HepG2 (cell line): ENCODE data around the gene EEPD1. TPM values are rescaled to one million over a fixed set of nuclear protein-coding genes. Genes with fewer than 3 reads are reported as not detected.

Experiments
- AFF4 ChIP-seq: sonication (generic); formaldehyde crosslinking; IDR thresholded peaks from 2 replicates; pipeline ENCODE4 v1.4.0; 2020; ENCODE audit warnings: missing genetic modification reagents
- CCAR2 ChIP-seq: fragments of 200-400 bp; formaldehyde crosslinking; optimal IDR thresholded peaks from 2 replicates; pipeline ENCODE3; 2018; ENCODE audit warnings: low read depth, mild to moderate bottlenecking, low read length, moderate library complexity
- DMAP1 ChIP-seq: IDR thresholded peaks from 2 replicates; pipeline ENCODE4 v1.6.1; 2016
- DMTF1 ChIP-seq: sonication (generic); formaldehyde crosslinking; IDR thresholded peaks from 2 replicates; pipeline ENCODE4 v1.4.0; 2020; ENCODE audit warnings: mild to moderate bottlenecking, missing genetic modification reagents
- ESRRA ChIP-seq: sonication (generic); formaldehyde crosslinking; IDR thresholded peaks from 2 replicates; pipeline ENCODE4 v1.5.1; 2020; ENCODE audit warnings: mild to moderate bottlenecking, low read depth, missing genetic modification reagents
- FOXO1 ChIP-seq: sonication (generic); formaldehyde crosslinking; IDR thresholded peaks from 2 replicates; pipeline ENCODE4 v1.4.0; 2020; ENCODE audit warnings: missing genetic modification reagents
- MIXL1 ChIP-seq: IDR thresholded peaks from 2 replicates; pipeline ENCODE4 v1.6.1; 2016
- MXD3 ChIP-seq: IDR thresholded peaks from 2 replicates; pipeline ENCODE4 v1.6.1; 2016; ENCODE audit warnings: mild to moderate bottlenecking, missing biosample characterization, missing genetic modification reagents
- RXRA ChIP-seq: sonication (generic); formaldehyde crosslinking; IDR thresholded peaks from 2 replicates; pipeline ENCODE4 v1.5.1; 2020; ENCODE audit warnings: missing genetic modification reagents
- SIX1 ChIP-seq: sonication (generic); formaldehyde crosslinking; IDR thresholded peaks from 2 replicates; pipeline ENCODE4 v1.4.0; 2020; ENCODE audit warnings: missing genetic modification reagents, borderline replicate concordance
- UBTF ChIP-seq: sonication (generic); formaldehyde crosslinking; IDR thresholded peaks from 2 replicates; pipeline ENCODE4 v1.4.0; 2020; ENCODE audit warnings: mild to moderate bottlenecking, missing genetic modification reagents
- ZC3H13 ChIP-seq: sonication (generic); formaldehyde crosslinking; IDR thresholded peaks from 2 replicates; pipeline ENCODE4 v1.8.1; 2023; ENCODE audit warnings: mild to moderate bottlenecking, missing genetic modification reagents, moderate library complexity
- ZFAT ChIP-seq: sonication (generic); formaldehyde crosslinking; conservative IDR thresholded peaks from 2 replicates; pipeline ENCODE4 v1.8.1; 2023; ENCODE audit warnings: missing genetic modification reagents, inconsistent platforms
- ZMYM2 ChIP-seq: sonication (generic); formaldehyde crosslinking; IDR thresholded peaks from 2 replicates; pipeline ENCODE4 v1.8.0; 2022; ENCODE audit warnings: mild to moderate bottlenecking, missing genetic modification reagents
- ZNF10 ChIP-seq: sonication (generic); formaldehyde crosslinking; IDR thresholded peaks from 2 replicates; pipeline ENCODE4 v1.4.0; 2020; ENCODE audit warnings: mild to moderate bottlenecking, low read depth, missing genetic modification reagents, borderline replicate concordance
- ZNF12 ChIP-seq: sonication (generic); formaldehyde crosslinking; IDR thresholded peaks from 2 replicates; pipeline ENCODE4 v1.5.0; 2020; ENCODE audit warnings: missing genetic modification reagents
- ZNF331 ChIP-seq: sonication (generic); formaldehyde crosslinking; IDR thresholded peaks from 2 replicates; pipeline ENCODE4 v1.4.0; 2020; ENCODE audit warnings: missing genetic modification reagents
- ZNF354B ChIP-seq: sonication (generic); formaldehyde crosslinking; IDR thresholded peaks from 2 replicates; pipeline ENCODE4 v1.8.0; 2022; ENCODE audit warnings: mild to moderate bottlenecking, missing genetic modification reagents
- ZNF557 ChIP-seq: sonication (generic); formaldehyde crosslinking; IDR thresholded peaks from 2 replicates; pipeline ENCODE4 v1.4.0; 2020; ENCODE audit warnings: missing genetic modification reagents
- ZNF749 ChIP-seq: sonication (generic); formaldehyde crosslinking; IDR thresholded peaks from 2 replicates; pipeline ENCODE4 v1.8.0; 2022; ENCODE audit warnings: mild to moderate bottlenecking, missing genetic modification reagents, moderate library complexity, borderline replicate concordance
- ZNF792 ChIP-seq: IDR thresholded peaks from 2 replicates; pipeline ENCODE4 v1.6.1; 2016
- polyA plus RNA-seq, 8 experiments: library from polyadenylated mRNA; depleted of rRNA in 3 of 8; stranded (reverse) in 7 of 8; unstranded in 1 of 8; fragments of >200 nt; fragmentation: Illumina TruSeq in 4 of 8; extraction: Trizol in 4 of 8; gene quantifications; 2 replicates each; pipeline versions ENCODE4 v1.2.1 to v1.2.3, GENCODE V29; 2011 to 2016; ENCODE audit warnings: low read depth in 4 of 8, missing spikeins in 1 of 8, mixed read lengths in 1 of 8; ENCODE audit not compliant: insufficient read depth in 1 of 8
- total RNA-seq, 5 experiments: library from RNA; depleted of rRNA; stranded (reverse); fragments of >200 nt; fragmentation: Illumina TruSeq; extraction: Trizol; gene quantifications; 2 replicates each; pipeline ENCODE4 v1.2.3, GENCODE V29; 2016; ENCODE audit warnings: low read depth in 1 of 5

Gene EEPD1
- total and polyA plus RNA-seq, 2 of the 13 experiments (the other 11 are each of a cell fraction or from before 2014, with no cell fraction given): 10.1 to 16.4 TPM

GRCh38 chr7:36291387-36292316, 138.6 kb downstream of the EEPD1 start (continued):
- TF ChIP-seq UBTF (CRISPR knock-in tag): no peak; the same call in 1 of the 2 replicates
- TF ChIP-seq SIX1: no peak
- TF ChIP-seq MIXL1 (CRISPR knock-in tag): no peak
- no peak for TF ChIP-seq MXD3 (CRISPR knock-in tag)
- no peak for TF ChIP-seq ZFAT (CRISPR knock-in tag)
- TF ChIP-seq AFF4 (CRISPR knock-in tag): no peak
- TF ChIP-seq ZNF557 (CRISPR knock-in tag): no peak
- TF ChIP-seq DMTF1 (CRISPR knock-in tag): no peak
- TF ChIP-seq ZMYM2 (CRISPR knock-in tag): no peak
- no peak for TF ChIP-seq ZNF10
- TF ChIP-seq ZNF12 (CRISPR knock-in tag): no peak
- no peak for TF ChIP-seq ZNF749 (CRISPR knock-in tag)
- TF ChIP-seq ESRRA (CRISPR knock-in tag): peak; percentile 16; the same call in 1 of the 2 replicates
- TF ChIP-seq ZNF354B: no peak
- TF ChIP-seq DMAP1 (CRISPR knock-in tag): no peak
- peak; percentile 51; the same call in 1 of the 2 replicates for TF ChIP-seq FOXO1
- no peak for TF ChIP-seq ZNF792
- TF ChIP-seq ZNF331 (CRISPR knock-in tag): peak; percentile 37; the same call in 1 of the 2 replicates
- TF ChIP-seq RXRA (CRISPR knock-in tag): no peak
- TF ChIP-seq CCAR2: no peak
- TF ChIP-seq ZC3H13 (CRISPR knock-in tag): 0 out of 2 replicates have a peak, but pooled peaks have one; percentile 56
